HepG2 (cell line): Measurements from ENCODE around the gene PDZD7. TPM values are rescaled to one million over a fixed set of nuclear protein-coding genes. Genes with fewer than 3 reads are reported as not detected.
A peak's percentile ranks its signal among the peaks of the same experiment; 100 is the strongest.

Experiments
- CSRNP2 ChIP-seq: sonication (generic); formaldehyde crosslinking; conservative IDR thresholded peaks from 2 replicates; pipeline ENCODE4 v1.8.0; 2022; ENCODE audit warnings: low read depth, missing genetic modification reagents
- E2F5 ChIP-seq: sonication (generic); formaldehyde crosslinking; conservative IDR thresholded peaks from 2 replicates; pipeline ENCODE4 v1.4.0; 2020; ENCODE audit warnings: missing genetic modification reagents
- ERF ChIP-seq: IDR thresholded peaks from 2 replicates; pipeline ENCODE4 v1.6.1; 2018; ENCODE audit warnings: missing biosample characterization, missing genetic modification reagents
- HNF1B ChIP-seq: sonication (generic); formaldehyde crosslinking; IDR thresholded peaks from 2 replicates; pipeline ENCODE4 v1.5.1; 2020; ENCODE audit warnings: mild to moderate bottlenecking, moderate library complexity, missing genetic modification reagents
- MAFF ChIP-seq: IDR thresholded peaks from 2 replicates; pipeline ENCODE4 v1.6.1; 2011; ENCODE audit warnings: low read depth, low read length, improper control_type of control experiment
- NFE2L1 ChIP-seq: sonication (generic); formaldehyde crosslinking; IDR thresholded peaks from 2 replicates; pipeline ENCODE4 v1.4.0; 2020; ENCODE audit warnings: missing genetic modification reagents, mild to moderate bottlenecking, borderline replicate concordance
- RBFOX2 ChIP-seq: fragments of 200-400 bp; formaldehyde crosslinking; IDR thresholded peaks from 2 replicates; pipeline ENCODE4 v1.6.1; 2017; ENCODE audit warnings: low read depth, mild to moderate bottlenecking, low read length
- TAF1 ChIP-seq: sonication (generic); formaldehyde crosslinking; IDR thresholded peaks from 2 replicates; pipeline ENCODE4 v1.4.0; 2020; ENCODE audit warnings: missing genetic modification reagents
- TFE3 ChIP-seq: IDR thresholded peaks from 2 replicates; pipeline ENCODE4 v1.6.1; 2016
- THAP7 ChIP-seq: sonication (generic); formaldehyde crosslinking; IDR thresholded peaks from 2 replicates; pipeline ENCODE4 v1.8.1; 2023; ENCODE audit warnings: mild to moderate bottlenecking, missing genetic modification reagents
- U2AF1 ChIP-seq: fragments of 200-400 bp; formaldehyde crosslinking; optimal IDR thresholded peaks from 2 replicates; pipeline ENCODE3; 2017; ENCODE audit warnings: mild to moderate bottlenecking, low read depth, low read length
- ZEB1 ChIP-seq: IDR thresholded peaks from 2 replicates; pipeline ENCODE4 v1.6.1; 2012; ENCODE audit warnings: mild to moderate bottlenecking, low read depth, inconsistent platforms; ENCODE audit not compliant: insufficient replicate concordance
- ZNF121 ChIP-seq: sonication (generic); formaldehyde crosslinking; IDR thresholded peaks from 2 replicates; pipeline ENCODE4 v1.5.0; 2020; ENCODE audit warnings: mild to moderate bottlenecking, missing genetic modification reagents
- ZNF260 ChIP-seq: sonication (generic); formaldehyde crosslinking; IDR thresholded peaks from 2 replicates; pipeline ENCODE4 v1.4.0; 2020; ENCODE audit warnings: missing genetic modification reagents, low read depth, mild to moderate bottlenecking, borderline replicate concordance
- ZNF589 ChIP-seq: sonication (generic); formaldehyde crosslinking; conservative IDR thresholded peaks from 2 replicates; pipeline ENCODE4 v1.8.0; 2022; ENCODE audit warnings: mild to moderate bottlenecking, moderate library complexity, missing genetic modification reagents
- ZNF672 ChIP-seq: sonication (generic); formaldehyde crosslinking; IDR thresholded peaks from 2 replicates; pipeline ENCODE4 v1.8.1; 2022; ENCODE audit warnings: missing genetic modification reagents
- ZNF687 ChIP-seq: sonication (generic); formaldehyde crosslinking; IDR thresholded peaks from 2 replicates; pipeline ENCODE4 v1.5.1; 2020; ENCODE audit warnings: mild to moderate bottlenecking, missing genetic modification reagents, moderate library complexity
- ZNF850 ChIP-seq: sonication (generic); formaldehyde crosslinking; conservative IDR thresholded peaks from 2 replicates; pipeline ENCODE4 v1.9.0; 2021; ENCODE audit warnings: mild to moderate bottlenecking, missing genetic modification reagents
- polyA plus RNA-seq, 8 experiments: library from polyadenylated mRNA; depleted of rRNA in 3 of 8; stranded (reverse) in 7 of 8; unstranded in 1 of 8; fragments of >200 nt; fragmentation: Illumina TruSeq in 4 of 8; extraction: Trizol in 4 of 8; gene quantifications; 2 replicates each; pipeline versions ENCODE4 v1.2.1 to v1.2.3, GENCODE V29; 2011 to 2016; ENCODE audit warnings: low read depth in 4 of 8, missing spikeins in 1 of 8, mixed read lengths in 1 of 8; ENCODE audit not compliant: insufficient read depth in 1 of 8
- total RNA-seq, 5 experiments: library from RNA; depleted of rRNA; stranded (reverse); fragments of >200 nt; fragmentation: Illumina TruSeq; extraction: Trizol; gene quantifications; 2 replicates each; pipeline ENCODE4 v1.2.3, GENCODE V29; 2016; ENCODE audit warnings: low read depth in 1 of 5

The PDZD7 gene
- total and polyA plus RNA-seq, 2 of the 13 experiments (the other 11 are each of a cell fraction or from before 2014, with no cell fraction given): 0.58 to 0.73 TPM

GRCh38 chr10:100996678-100997359 lies 34.1 kb downstream of the PDZD7 start (continued):
- TF ChIP-seq ZNF687: peak; percentile 53
- TF ChIP-seq THAP7: peak; percentile 12; the same call in 1 of the 2 replicates
- no peak for TF ChIP-seq ZNF672
- no peak for TF ChIP-seq E2F5 (CRISPR knock-in tag)
- TF ChIP-seq TFE3 (CRISPR knock-in tag): peak; percentile 48; the same call in 1 of the 2 replicates
- no peak for TF ChIP-seq NFE2L1 (CRISPR knock-in tag)
- TF ChIP-seq ZNF121 (CRISPR knock-in tag): no peak; the same call in 1 of the 2 replicates
- no peak for TF ChIP-seq HNF1B (CRISPR knock-in tag)
- no peak for TF ChIP-seq ZNF589 (CRISPR knock-in tag)
- TF ChIP-seq ZEB1: peak; percentile 12
- TF ChIP-seq ZNF850 (CRISPR knock-in tag): 0 out of 2 replicates have a peak, but pooled peaks have one; percentile 47
- TF ChIP-seq ERF (CRISPR knock-in tag): no peak
- no peak for TF ChIP-seq TAF1 (CRISPR knock-in tag)
- peak; percentile 72; the same call in 1 of the 2 replicates for TF ChIP-seq RBFOX2
- no peak for TF ChIP-seq MAFF
- TF ChIP-seq U2AF1: no peak
- TF ChIP-seq CSRNP2 (CRISPR knock-in tag): no peak
- TF ChIP-seq ZNF260: no peak
